HG03378 (cell line): ENCODE data around the gene ATP6V1G1.
A peak's percentile ranks its signal among the peaks of the same experiment; 100 is the strongest.

ENCODE experiments used
- ATAC-seq: cut with Tn5 transposase; IDR thresholded peaks from one replicate; pipeline ENCODE4 v1.9.1; 2021; ENCODE audit warnings: mild to moderate bottlenecking, moderate library complexity; ENCODE audit not compliant: unreplicated experiment

Gene ATP6V1G1, protein sequence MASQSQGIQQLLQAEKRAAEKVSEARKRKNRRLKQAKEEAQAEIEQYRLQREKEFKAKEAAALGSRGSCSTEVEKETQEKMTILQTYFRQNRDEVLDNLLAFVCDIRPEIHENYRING

DNA sequence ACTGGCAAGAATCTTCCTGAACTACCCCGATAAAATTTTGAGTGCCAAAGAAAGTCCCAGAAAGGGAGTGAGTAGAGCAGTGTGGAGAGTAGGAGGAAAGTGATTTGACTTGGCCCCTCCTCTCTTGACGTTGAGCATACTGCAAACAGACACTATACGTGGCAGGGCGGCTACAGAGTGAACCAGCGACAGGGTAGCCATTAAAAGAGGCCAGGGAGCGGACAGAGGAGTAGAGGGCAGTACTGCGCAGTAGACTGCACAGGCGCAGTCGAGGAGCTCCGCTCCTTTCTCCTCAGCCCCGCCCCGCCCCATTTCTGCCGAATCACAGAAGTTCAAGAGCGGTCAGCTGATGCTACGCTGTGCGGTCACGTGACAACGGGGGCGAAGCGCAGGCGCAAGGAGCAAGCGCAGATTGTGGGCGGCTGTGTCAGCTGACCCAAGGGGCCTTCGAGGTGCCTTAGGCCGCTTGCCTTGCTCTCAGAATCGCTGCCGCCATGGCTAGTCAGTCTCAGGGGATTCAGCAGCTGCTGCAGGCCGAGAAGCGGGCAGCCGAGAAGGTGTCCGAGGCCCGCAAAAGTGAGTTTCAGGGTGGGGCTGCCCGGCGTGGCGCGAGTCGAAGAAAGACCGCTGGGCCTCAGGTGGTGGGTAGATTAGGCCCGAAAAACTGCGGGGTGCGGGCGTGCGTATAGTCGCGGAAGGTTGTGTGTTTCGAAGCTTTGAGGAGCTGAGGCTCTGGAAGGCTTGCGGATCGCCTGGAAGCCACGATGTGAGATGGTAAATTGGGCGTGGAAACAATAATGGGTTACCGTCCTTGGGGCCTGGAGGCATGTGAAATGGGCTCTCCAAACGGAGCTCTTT lies at the start of gene ATP6V1G1:
ATP6V1G1 (plus strand) TSS at position 425 of the 858 bp plus-strand sequence; CDS start at position 495, 70 bp downstream.
- peak; percentile 92 for ATAC-seq

GRCh38 chr9:114538241-114538640 lies 49.3 kb upstream of the ATP6V1G1 start:
- ATAC-seq = no peak

DNA sequence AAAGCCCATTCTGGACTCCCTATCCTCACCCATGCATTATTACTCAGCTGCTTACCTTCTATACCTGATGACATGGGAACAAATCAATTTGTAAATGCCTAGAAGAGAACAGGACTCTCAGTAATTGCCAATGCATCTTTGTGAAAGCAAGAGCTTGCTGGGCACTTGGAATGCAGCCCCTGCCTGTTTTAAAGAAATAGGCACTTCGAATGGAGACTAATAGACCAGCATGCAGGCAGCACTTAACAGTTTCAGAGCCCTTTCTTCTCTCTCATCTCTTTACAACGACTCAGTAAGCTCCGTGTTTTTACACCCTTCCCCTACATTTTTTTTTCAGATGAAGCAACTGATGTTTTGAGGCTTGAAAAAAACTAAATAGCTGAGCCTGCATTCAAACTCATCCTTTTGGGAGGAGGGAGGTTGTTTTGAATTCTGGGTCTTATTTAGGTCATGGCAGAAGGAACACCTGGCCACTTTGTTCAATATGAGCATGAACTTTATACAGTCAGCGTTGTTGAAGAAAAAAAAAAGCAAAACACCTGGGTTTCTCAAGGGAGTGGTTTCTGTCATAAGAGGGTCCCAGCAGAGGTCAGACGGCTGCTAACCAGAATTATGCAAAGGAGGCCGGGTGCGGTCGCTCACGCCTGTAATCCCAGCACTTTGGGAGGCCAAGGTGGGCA lies 47.7 kb upstream of the ATP6V1G1 start:
- no peak for ATAC-seq

- ATAC-seq = no peak
Measured at GRCh38 chr9:114545055-114545454, 42.5 kb upstream of the ATP6V1G1 start.

GRCh38 chr9:114546851-114547250 lies 40.7 kb upstream of the ATP6V1G1 start:
- no peak for ATAC-seq

DNA sequence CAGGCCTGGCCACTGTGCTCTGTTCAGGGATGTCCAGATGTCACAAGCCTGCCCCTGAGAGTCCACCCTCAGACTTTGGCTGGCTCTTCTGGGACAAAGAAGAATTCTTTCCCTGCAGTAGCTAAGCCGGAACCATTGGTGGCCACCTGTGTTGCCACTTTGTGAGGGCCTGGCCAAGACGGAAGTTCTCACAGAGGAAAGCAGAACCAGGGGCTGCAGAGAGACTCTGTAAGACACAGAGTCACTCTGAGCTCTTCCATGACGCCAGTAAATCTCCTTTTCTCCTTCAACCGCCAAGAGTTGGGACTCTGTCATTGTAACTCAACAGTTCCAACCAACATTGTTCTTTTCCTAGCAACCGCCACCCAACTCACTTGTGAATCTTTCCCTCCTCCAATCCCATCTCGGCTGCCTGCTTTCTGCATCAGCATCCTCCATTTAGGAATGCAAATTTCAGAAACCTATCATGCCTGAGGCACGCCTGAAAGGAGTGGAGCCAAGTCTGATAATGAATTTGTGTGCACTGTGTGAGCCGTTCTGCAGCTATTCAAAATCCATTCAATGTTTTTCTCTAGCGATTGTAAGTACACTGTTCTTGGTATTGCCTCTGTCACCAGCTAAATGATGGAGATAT lies 37.8 kb upstream of the ATP6V1G1 start:
- no peak for ATAC-seq

DNA sequence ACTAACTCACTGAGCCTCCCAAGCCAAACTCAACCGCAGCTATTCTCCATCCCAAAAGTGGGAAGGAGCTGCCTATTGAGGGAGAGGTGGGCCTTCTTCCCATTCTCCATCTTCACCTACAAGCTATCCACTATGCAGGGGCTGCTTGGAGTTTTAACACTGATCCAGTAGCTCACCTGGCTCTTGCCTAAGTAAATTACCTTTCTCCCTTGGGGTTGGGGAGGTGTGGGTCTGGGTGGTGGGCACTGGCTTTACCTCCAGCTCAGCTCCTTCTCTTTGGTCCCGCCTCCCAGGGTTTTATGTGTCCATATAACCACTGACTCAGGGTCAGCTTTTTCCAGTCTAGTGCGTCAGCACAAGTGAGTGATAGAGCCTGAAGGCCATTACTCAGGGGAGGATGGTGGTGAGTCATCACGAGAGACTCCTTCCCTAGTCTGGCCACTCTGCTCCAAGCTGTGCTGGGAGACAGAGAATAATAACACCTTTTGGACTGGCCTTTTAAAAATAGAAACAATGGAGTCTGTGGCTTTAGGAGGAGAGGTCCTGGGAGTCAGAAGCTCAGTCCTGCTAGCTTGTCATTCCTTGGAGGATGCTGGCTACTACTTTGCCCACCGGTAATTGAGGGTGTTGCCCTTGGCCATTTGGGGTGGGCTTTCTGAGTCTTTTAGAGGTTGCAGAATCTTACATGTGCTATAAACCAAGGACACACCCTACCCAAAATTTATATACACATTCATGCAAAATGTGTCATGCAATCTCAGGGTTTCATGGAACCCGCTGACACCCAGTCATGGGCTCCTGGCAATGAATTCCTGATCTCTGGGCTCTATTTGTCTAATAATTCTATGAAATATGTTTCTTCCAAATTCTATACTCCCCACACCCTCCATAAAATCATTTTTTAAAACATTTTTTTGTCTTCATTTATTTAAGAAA lies 35.6 kb upstream of the ATP6V1G1 start:
- no peak for ATAC-seq

GRCh38 chr9:114552706-114553105 lies 34.9 kb upstream of the ATP6V1G1 start:
- ATAC-seq = no peak

DNA sequence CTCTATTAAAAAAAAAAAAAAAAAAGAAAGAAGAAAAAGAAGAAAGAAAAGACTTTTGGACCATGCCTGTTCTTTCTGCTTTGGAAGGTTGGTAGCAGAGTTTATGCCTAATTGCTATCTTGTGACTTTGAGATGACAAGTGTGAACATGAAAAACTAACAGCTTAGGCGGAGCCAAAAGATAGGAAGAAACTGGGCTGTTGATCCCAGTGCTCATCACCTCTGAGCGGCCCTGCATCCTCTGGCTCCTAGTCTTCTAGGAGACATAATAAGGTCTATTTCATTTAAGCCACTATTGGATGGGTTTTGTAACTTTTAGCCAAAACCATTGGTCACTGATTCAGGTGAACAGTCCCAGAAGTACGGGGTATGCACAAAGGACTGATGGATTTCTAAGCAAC lies 34.4 kb upstream of the ATP6V1G1 start:
- ATAC-seq = no peak

DNA sequence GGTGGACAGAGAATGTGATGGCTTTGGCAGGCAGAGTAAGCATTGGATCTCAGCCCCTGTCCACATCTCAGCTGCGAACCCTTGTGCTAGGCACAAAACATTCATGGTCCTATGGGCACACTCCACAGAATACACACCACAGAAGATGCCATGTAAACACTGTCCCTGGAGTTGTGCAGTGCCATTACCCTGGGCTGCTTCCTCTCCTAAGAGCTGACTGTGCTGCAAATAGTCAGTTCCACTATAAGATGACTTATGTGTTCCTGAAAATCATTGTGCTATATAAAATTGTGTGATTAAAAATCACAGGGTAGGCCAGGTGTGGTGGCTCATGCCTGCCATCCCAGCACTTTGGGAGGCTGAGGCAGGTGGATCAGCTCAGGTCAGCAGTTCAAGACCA lies 31.9 kb upstream of the ATP6V1G1 start:
- ATAC-seq = no peak

GRCh38 chr9:114558027-114558675 lies 29.4 kb upstream of the ATP6V1G1 start:
- ATAC-seq = no peak

DNA sequence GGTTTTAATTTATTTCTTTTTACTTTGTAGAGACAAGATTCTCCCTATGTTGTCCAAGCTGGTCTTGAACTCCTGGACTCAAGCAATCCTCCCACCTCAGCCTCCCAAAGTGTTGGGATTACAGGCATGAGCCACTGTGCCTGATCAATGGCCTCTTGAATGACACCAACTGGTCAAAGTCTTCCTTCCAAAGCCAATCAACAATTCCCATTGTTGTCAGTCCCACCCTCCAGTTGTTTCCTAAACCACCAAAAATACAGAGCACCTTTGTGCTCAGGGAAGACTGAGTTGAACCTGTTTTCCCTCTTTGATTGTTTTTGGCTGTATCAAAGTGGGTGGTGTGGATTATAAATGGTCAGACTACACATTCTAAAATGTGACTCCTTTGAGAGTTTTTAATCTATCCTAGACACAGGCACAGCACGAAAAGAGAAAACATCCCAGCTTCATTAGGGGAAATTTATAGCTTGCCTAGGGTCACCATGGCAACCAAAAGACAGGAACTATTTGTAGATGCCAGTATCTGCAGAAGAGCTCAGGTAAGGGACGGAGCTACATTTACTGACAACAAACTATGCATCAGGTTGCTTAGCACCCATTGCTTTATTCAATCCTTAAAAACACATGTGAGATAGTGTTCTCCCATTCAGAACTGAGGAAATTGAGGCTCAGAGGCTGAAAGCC lies 27.6 kb upstream of the ATP6V1G1 start:
- ATAC-seq = no peak

DNA sequence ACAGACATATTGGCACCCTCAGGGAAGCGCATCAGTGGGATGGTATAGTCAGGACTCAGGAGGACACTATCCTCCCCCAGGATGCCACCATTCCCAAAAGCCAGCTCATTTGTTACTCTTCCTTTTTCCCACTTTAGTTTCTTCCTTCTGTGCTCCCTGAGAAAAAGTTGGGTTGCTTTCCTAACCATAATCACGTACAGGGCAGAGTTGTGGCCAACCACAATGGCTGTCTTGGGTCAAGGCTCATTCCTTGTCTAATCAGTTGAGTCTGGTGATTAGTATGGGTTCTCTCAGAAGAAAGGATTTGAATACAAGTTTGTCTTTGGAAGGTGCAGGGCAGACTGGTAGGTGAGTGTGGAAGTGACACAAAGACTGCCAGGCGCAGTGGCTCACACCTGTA lies 26.6 kb upstream of the ATP6V1G1 start:
- ATAC-seq = no peak

DNA sequence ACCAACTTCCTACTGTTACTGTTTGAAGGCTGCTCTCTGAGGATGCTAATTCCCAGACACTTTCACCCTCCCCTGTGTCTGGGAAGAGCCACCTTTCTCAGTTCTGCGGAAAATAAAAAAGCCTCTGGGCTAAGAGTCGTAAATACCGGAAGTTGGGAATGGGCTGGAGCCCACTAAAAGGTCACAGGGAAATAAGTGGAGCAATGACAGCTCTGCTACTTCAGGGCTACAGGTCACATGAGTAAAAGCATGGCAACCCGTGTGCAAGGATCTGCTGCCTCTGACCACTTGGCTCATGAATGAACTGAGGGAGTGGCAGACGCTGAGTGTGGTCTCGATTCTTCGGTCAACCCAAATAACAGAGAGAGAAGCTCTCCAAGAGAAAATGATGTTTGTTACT lies 25.8 kb upstream of the ATP6V1G1 start:
- ATAC-seq = no peak

GRCh38 chr9:114565204-114565603 lies 22.4 kb upstream of the ATP6V1G1 start:
- ATAC-seq = no peak

DNA sequence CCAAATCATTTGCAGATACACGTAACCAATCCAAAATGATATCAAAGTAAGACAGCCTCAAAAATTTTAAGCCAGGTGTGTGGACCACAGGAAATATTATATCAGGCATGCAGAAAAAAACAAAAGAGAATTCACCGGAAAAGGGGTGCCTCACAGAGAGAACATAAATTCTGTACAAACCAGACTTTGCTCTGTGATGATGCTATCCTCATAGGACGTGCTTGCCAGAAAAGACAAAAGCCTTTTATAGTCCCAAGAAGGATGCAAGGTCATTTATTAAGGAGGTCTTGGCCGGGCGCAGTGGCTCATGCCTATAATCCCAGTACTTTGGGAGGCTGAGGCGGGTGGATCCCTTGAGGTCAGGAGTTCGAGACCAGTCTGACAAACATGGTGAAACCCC lies 16.8 kb upstream of the ATP6V1G1 start:
- no peak for ATAC-seq

DNA sequence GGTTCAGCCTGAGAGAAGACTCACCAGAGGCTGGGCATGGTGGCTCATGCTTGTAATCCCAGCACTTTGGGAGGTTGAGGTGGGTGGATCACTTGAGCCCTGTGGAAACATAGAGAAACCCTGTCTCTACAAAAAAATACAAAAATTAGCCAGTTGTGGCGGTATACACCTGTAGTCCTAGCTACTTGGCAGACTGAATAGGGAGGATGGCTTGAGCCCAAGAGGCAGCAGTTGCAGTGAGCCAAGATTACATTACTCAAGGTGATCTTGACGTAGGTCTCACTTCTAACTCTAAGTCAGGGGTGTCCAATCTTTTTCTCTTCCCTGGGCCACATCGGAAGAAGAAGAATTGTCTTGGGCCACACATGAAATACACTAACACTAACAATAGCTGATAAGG lies 16.2 kb upstream of the ATP6V1G1 start:
- ATAC-seq = no peak

GRCh38 chr9:114572199-114572598 lies 15.4 kb upstream of the ATP6V1G1 start:
- ATAC-seq = no peak

DNA sequence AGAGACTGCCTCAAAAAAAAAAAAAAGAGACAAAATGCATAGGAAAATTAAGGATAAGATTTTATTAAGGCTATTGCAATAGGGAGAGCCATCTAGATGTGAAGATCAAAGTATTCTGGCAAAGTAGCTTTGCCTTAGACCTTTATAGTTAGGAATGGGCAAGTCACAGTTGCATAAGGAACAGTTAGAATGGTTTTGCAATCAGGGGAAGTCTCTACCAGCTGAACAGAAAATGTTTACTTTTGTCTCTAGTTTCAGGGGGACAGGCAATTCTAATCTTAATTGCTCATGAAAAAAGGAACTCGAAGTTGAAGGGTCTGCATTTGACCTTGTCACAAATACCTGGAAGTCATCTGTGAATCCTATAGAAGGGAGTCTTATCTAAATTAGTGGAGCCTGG lies 13.1 kb upstream of the ATP6V1G1 start:
- no peak for ATAC-seq
